ENCODE results near the gene TMEM209.
"Not testable (repeated sequence)": the region's sequence is repeated elsewhere in the genome, so short reads cannot be mapped to it uniquely, and the experiment has no call there.

The TMEM209 gene

GRCh38 chr7:130157700-130158099 lies 47.5 kb downstream of the TMEM209 start:
- FAIRE-seq = no peak

DNA sequence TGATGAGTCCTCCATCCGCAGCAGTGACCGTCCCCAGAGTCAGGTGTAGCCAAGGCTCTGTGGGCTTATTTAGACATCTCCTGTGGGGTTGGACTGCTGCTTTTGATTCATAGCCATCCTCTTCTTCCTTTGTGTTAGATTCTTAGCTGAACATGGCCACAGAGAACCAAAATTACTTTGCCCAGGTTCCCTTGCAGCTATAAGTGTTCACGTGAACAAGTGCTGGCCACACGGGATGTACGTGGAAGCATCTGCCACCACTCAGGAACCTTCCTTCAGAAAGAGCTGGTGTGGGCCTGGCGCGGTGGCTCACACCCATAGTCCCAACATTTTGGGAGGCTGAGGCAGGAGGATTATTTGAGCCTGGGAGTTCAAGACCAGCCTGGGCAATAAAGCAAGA lies 49.1 kb downstream of the TMEM209 start:
- no peak for FAIRE-seq

GRCh38 chr7:130154501-130155317 lies 50.5 kb downstream of the TMEM209 start:
- no peak for FAIRE-seq

DNA sequence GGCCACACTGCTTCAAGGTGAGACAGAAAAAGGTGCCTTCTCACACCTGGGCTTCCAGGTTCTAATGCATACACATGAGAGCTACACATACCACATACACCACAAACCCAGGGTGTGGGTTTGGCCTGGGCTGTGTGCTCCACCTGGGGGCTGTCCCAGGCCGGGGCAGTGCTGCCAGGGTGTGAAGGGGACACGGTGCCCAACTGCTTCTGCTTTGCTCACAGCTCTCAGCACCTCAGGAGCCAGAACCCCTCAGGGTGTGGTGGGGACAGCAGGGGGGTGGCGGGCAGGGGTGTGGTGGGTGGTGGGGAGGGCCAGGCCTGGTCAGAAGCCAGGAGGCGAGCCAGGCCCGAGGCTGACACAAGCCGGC lies 51.1 kb downstream of the TMEM209 start:
- FAIRE-seq = no peak

DNA sequence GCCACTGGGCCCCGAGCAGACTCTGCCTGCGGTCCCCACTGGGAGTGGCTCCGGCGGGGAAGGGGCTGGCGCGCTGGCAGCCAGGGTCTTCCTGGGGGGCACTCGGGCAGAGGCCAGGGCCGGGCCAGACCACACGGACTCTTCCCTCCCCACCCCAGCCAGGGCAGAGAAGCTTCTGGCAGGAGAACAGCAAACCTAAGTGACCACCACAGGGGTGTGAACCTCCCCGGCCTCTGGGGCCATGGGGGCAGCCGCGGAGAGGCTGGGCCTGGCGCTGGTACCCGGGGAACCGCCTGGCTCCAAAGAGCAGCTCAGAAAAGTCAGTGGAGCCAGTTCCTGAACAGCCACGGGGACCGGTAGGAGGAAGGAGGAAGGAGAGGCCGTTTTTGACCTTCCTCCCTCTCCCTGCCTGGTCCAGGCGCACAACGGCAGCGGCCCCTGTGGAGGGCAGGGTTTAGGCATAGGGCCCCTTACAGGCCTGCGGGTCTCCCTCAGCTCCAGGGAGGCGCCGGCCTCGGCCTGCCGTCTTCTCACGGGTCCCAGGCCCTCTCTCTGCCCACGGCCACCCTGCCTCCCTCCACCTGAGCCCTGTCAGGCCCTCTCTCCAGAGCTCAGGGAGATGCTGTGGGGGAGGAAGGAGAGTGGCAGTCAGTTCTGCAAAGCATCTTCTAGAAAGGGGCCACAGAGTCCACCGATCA lies 51.8 kb downstream of the TMEM209 start:
- FAIRE-seq = no peak

GRCh38 chr7:130152493-130153210 lies 52.6 kb downstream of the TMEM209 start:
- no peak for FAIRE-seq

GRCh38 chr7:130151591-130152492 lies 53.4 kb downstream of the TMEM209 start:
- no peak for FAIRE-seq

GRCh38 chr7:130150587-130150986 lies 54.6 kb downstream of the TMEM209 start:
- no peak for FAIRE-seq

DNA sequence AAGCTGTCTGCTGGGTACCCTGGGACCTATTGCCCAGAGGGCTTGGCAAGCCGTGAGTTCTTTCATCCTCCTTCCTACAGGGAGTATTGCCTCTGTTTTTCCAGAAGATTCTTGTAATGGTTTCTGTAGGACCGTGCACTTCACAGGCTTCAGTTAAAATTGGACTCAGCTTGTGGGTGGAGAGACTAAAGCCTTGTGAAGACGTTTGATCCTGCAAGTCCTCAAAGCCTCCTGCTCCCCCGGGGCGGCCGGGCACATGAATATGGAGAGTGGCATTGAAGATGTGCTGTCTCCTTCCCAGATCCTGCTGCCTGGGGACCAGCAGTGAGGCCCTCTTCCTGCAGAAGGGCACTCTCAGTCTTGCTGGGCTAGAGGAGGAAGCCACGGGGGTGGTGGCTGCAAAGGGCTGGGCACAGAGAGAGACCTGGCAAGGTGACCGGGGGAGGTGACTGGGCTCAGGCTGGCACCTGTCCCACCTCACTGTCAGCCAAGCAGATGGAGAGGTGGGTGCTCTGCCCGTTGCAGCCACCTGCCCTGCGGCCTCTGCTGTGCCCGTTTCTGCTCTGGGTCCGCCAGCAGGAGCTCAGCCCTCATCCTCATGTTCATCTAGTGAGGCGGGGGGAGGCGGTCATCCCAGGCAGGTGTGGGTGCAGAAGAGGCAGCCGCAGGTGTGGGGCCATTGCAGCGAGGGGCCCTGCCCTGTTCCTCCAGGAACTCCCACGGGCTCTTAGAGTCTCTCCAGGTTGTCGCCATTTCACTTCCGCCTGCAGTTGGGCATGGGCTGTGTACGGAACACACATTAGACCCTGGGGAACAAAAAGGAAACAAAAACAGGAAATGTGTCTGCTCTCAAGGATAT lies 55.7 kb downstream of the TMEM209 start:
- no peak for FAIRE-seq

GRCh38 chr7:130148561-130148960 lies 56.6 kb downstream of the TMEM209 start:
- FAIRE-seq = no peak

GRCh38 chr7:130147710-130148325 lies 57.4 kb downstream of the TMEM209 start:
- no peak for FAIRE-seq

DNA sequence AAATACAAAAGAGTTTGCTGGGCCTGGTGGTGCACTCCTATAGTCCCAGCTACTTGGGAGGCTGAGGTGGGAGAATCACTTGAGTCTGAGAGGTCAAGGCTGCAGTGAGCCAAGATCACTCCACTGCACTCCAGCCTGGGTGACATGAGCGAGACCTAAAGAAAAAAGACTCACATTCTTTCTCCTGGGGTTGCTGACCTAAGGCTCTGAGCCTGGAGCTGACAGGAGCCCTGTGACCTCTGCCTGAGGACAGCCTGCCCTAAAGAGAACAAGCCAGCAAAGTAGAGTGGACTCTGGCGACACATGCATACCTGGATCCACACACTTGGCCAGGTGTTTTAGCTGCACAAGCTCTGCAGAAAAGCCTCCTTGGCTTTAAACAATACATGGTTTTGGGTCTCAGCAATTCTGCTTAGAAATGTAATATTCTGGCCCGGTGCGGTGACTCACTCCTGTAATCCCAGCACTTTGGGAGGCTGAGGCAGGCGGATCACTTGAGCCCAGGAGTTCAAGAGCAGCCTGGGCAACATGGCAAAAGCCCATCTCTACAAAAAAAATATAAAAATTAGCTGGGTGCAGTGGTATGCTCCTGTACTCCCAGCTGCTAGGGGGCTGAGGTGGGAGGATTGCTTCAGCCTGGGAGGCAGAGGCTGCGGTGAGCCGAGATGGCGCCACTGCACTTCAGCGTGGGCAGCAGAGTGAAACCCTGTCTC lies 58.4 kb downstream of the TMEM209 start:
- FAIRE-seq = no peak

DNA sequence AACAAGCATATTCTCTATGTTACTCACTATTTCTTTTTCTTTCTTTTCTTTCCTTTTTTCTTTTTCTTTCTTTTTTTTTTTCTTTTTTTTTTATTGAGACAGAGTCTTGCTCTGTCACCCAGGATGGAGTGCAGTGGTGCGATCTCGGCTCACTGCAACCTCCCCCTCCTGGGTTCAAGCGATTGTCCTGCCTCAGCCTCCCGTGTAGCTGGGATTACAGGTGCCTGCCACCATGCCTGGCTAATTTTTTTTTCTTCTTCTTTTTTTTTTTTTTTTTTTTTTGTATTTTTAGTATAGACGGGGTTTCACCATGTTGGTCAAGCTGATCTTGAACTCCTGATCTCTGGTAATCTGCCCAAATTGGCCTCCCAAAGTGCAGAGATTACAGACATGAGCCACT lies 59.1 kb downstream of the TMEM209 start:
- not testable (repeated sequence) for FAIRE-seq

DNA sequence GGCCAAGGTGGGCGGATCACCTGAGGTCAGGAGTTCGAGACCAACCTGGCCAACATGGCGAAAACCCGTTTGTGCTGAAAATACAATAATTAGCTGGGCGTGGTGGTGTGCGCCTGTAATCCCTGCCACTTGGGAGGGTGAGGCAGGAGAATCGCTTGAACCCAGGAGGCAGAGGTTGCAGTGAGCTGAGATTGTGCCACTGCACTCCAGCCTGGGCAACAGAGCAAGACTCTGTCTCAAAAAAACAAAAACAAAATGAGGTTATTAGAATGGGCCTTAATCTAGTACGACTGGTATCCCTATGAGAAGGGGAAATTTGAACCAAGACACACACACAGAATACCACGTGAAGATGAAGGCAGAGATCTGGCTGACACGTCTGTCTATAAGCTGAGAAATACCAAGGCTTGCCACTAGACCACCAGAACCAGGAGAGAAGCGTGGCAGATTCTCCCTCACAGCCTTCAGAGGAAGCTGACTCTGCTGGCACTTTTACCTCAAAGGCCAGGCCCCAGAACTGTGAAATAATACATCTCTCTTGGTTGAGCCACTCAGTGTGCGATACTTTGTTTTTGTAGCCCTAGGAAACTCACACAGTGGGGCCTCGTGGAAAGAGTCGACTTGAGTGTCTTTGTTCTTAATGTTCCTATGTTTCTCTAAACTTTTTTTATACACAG lies 59.6 kb downstream of the TMEM209 start:
- no peak for FAIRE-seq

- FAIRE-seq = no peak
Observed at GRCh38 chr7:130144312-130145171, 60.7 kb downstream of the TMEM209 start.

- FAIRE-seq = no peak
Observed at GRCh38 chr7:130143986-130144311, 61.3 kb downstream of the TMEM209 start.

- no peak for FAIRE-seq
Observed at GRCh38 chr7:130143334-130143732, 61.9 kb downstream of the TMEM209 start.

- FAIRE-seq = no peak
Observed at GRCh38 chr7:130142654-130143333, 62.4 kb downstream of the TMEM209 start.
